Measurements from ENCODE around the gene TFF3. TPM values are rescaled to one million over a fixed set of nuclear protein-coding genes. Genes with fewer than 3 reads are reported as not detected.

Gene TFF3
- total and polyA plus RNA-seq, 2 of the 13 experiments (the other 11 are each of a cell fraction or from before 2014, with no cell fraction given) = 14.2 to 26.9 TPM

- H3K36me3 ChIP-seq (replicated peaks in 1 of 2; ENCODE audit: control insufficient read depth in 1 of 2, insufficient read depth in 2 of 2, low read length in 2 of 2) = no peaks in the 10 kb centered on the region
- in situ Hi-C loops (cut with HindIII; ENCODE audit: extremely low pct_ligation_motif_present, low pct_unique_long_range_greater_than_20kb) (no loop called here), intact Hi-C loops (cut with micrococcal nuclease; ENCODE audit: unreplicated experiment) (no loop called here)
- H3K4me2 ChIP-seq (ENCODE audit: low read depth, low read length) = no peak overlapping the region
- DNase-seq (ENCODE audit: low spot score) (no peak), ATAC-seq (no peak), FAIRE-seq (no peak)
- BruUV-seq (replicated peaks) = no TSS peak
- POLR2A ChIA-PET = no interaction called here
- WGBS (ENCODE audit: low lambda C conversion rate) = 26% methylated on average over 9 of the region's 13 CpGs
- H3K79me2 ChIP-seq (ENCODE audit: insufficient read depth, low read length) = no peaks in the 10 kb centered on the region
- no peak overlapping the region for H2AFZ ChIP-seq (ENCODE audit: low read length)
- no peak overlapping the region for H3K9ac ChIP-seq (ENCODE audit: insufficient read depth, low read depth, low read length)
- no peaks in the 10 kb centered on the region; the same call in 1 of the 2 replicates for H4K20me1 ChIP-seq (ENCODE audit: insufficient read depth, low read length)
- H3K4me1 ChIP-seq (ENCODE audit: insufficient read depth, low read length) = peaks cover 28% of the 10 kb centered on the region
- CTCF ChIA-PET (ENCODE audit: low intra/inter-chr PET ratio, low total read pairs) = no interaction called here
- no peak overlapping the region for H3K4me3 ChIP-seq (replicated peaks in 1 of 3; ENCODE audit: insufficient read depth in 1 of 3, low read depth in 2 of 3, low read length in 3 of 3)
- no peaks in the 10 kb centered on the region for H3K9me3 ChIP-seq (ENCODE audit: low read length)
- H3K27me3 ChIP-seq (ENCODE audit: control insufficient read depth in 1 of 2, insufficient read depth in 2 of 2, low read length in 2 of 2) = peaks cover 3 to 35% of the 10 kb centered on the region in 2 experiments; a peak in 4 of 5 replicates
- H3K27ac ChIP-seq (ENCODE audit: extremely low read length, insufficient read depth, low read length) = no peak overlapping the region
- TF ChIP-seq GPN1 (CRISPR knock-in tag; IDR thresholded peaks at IDR 0.05; ENCODE audit: borderline replicate concordance) (no peak), ZNF576 (CRISPR knock-in tag; IDR thresholded peaks at IDR 0.05) (no peak), ETV6 (CRISPR knock-in tag; conservative IDR thresholded peaks at IDR 0.05) (no peak), ZNF703 (CRISPR knock-in tag; IDR thresholded peaks at IDR 0.05; ENCODE audit: borderline replicate concordance) (no peak), ZNF496 (CRISPR knock-in tag; IDR thresholded peaks at IDR 0.05; ENCODE audit: insufficient replicate concordance) (no peak), ZBTB40 (IDR thresholded peaks at IDR 0.05) (no peak), ZBTB40 (CRISPR knock-in tag; IDR thresholded peaks at IDR 0.05) (no peak), ZNF232 (CRISPR knock-in tag; IDR thresholded peaks at IDR 0.05; ENCODE audit: borderline replicate concordance) (no peak), THAP7 (CRISPR knock-in tag; IDR thresholded peaks at IDR 0.05) (no peak), ZSCAN12 (CRISPR knock-in tag; IDR thresholded peaks at IDR 0.05) (no peak), DNMT1 (CRISPR knock-in tag; IDR thresholded peaks at IDR 0.05) (no peak), ZNF883 (CRISPR knock-in tag; IDR thresholded peaks at IDR 0.05; ENCODE audit: not compliant biosample characterization) (no peak), ZMYM3 (CRISPR knock-in tag; IDR thresholded peaks at IDR 0.05) (no peak)
Measured at GRCh38 chr21:42264245-42265195, 50.7 kb downstream of the TFF3 start.
